Parathyroid adenoma (tissue), 2 donors: Measurements from ENCODE around the gene RNF149.

Source experiments
- H2AFZ ChIP-seq: fragments of 300-600 bp; sonication (generic); one replicate; pipeline ENCODE4 v1.7.0; 2017; ENCODE audit warnings: antibody characterized with exemption, mild to moderate bottlenecking
- H3K27ac ChIP-seq: fragments of 300-600 bp; sonication (generic); one replicate; pipeline ENCODE4 v1.7.0; 2017
- H3K27me3 ChIP-seq: fragments of 300-600 bp; sonication (generic); one replicate; pipeline ENCODE4 v1.7.0; 2017; ENCODE audit warnings: low read length; ENCODE audit not compliant: control insufficient read depth, insufficient read depth
- H3K36me3 ChIP-seq: fragments of 300-600 bp; sonication (generic); one replicate; pipeline ENCODE4 v1.7.0; 2017; ENCODE audit warnings: low read length; ENCODE audit not compliant: control insufficient read depth, insufficient read depth
- H3K4me1 ChIP-seq: fragments of 300-600 bp; sonication (generic); one replicate; pipeline ENCODE4 v1.7.0; 2017; ENCODE audit warnings: control low read depth
- H3K4me2 ChIP-seq: fragments of 300-600 bp; sonication (generic); one replicate; pipeline ENCODE4 v1.7.0; 2017; ENCODE audit warnings: low read length
- H3K4me3 ChIP-seq: fragments of 300-600 bp; sonication (generic); one replicate; pipeline ENCODE4 v1.7.0; 2017; ENCODE audit warnings: low read depth, low read length
- H3K79me2 ChIP-seq: fragments of 300-600 bp; sonication (generic); one replicate; pipeline ENCODE4 v1.7.0; 2017; ENCODE audit warnings: control low read depth
- H3K9ac ChIP-seq: fragments of 300-600 bp; sonication (generic); one replicate; pipeline ENCODE4 v1.7.0; 2017; ENCODE audit warnings: mild to moderate bottlenecking
- H3K9me3 ChIP-seq: fragments of 300-600 bp; sonication (generic); one replicate; pipeline ENCODE4 v1.7.0; 2017; ENCODE audit warnings: low read length; ENCODE audit not compliant: control insufficient read depth
- CTCF ChIP-seq: fragments of 300-600 bp; sonication (generic); IDR thresholded peaks from one replicate; pipeline ENCODE4 v1.7.0; 2017; ENCODE audit warnings: antibody characterized with exemption, mild to moderate bottlenecking
- donor health status: primary hyperparathyroidism.

The RNF149 gene

GRCh38 chr2:101306410-101306809 is 2.1 kb downstream of the RNF149 start:
- no peak overlapping the region for H3K9ac ChIP-seq
- no peak for TF ChIP-seq CTCF
- H3K4me1 ChIP-seq: no peaks in the 10 kb centered on the region
- no peaks in the 10 kb centered on the region for H3K36me3 ChIP-seq
- H3K27me3 ChIP-seq: no peaks in the 10 kb centered on the region
- H3K9me3 ChIP-seq: no peaks in the 10 kb centered on the region
- H3K4me3 ChIP-seq: peak overlapping the region; percentile 97
- H3K79me2 ChIP-seq: peaks cover 28% of the 10 kb centered on the region
- H3K4me2 ChIP-seq: peak overlapping the region; percentile 98
- peak overlapping the region; percentile 72 for H3K27ac ChIP-seq
- H2AFZ ChIP-seq: no peak overlapping the region

- no peaks in the 10 kb centered on the region for H3K4me1 ChIP-seq
- H3K36me3 ChIP-seq: no peaks in the 10 kb centered on the region
- H3K27me3 ChIP-seq: no peaks in the 10 kb centered on the region
- no peaks in the 10 kb centered on the region for H3K9me3 ChIP-seq
- no peak overlapping the region for H3K9ac ChIP-seq
- peak overlapping the region; percentile 98 for H3K4me2 ChIP-seq
- no peak overlapping the region for H3K27ac ChIP-seq
- no peak overlapping the region for H2AFZ ChIP-seq
- H3K79me2 ChIP-seq: peaks cover 29% of the 10 kb centered on the region
- no peak overlapping the region for H3K4me3 ChIP-seq
- TF ChIP-seq CTCF: no peak
These were observed 2.9 kb downstream of the RNF149 start for GRCh38 chr2:101305492-101306078.

GRCh38 chr2:101305035-101305434 is 3.5 kb downstream of the RNF149 start:
- H2AFZ ChIP-seq: no peak overlapping the region
- no peak overlapping the region for H3K4me3 ChIP-seq
- H3K4me1 ChIP-seq: no peaks in the 10 kb centered on the region
- no peak overlapping the region for H3K4me2 ChIP-seq
- H3K9ac ChIP-seq: no peak overlapping the region
- no peaks in the 10 kb centered on the region for H3K9me3 ChIP-seq
- no peaks in the 10 kb centered on the region for H3K36me3 ChIP-seq
- H3K27me3 ChIP-seq: no peaks in the 10 kb centered on the region
- TF ChIP-seq CTCF: no peak
- no peak overlapping the region for H3K27ac ChIP-seq
- H3K79me2 ChIP-seq: peaks cover 30% of the 10 kb centered on the region

- Histone ChIP-seq H3K79me2 (peaks cover 26% of the 10 kb centered on the region), H2AFZ (no peak overlapping the region), H3K27me3 (no peaks in the 10 kb centered on the region), H3K4me3 (no peak overlapping the region), H3K4me1 (no peaks in the 10 kb centered on the region), H3K27ac (no peak overlapping the region), H3K36me3 (no peaks in the 10 kb centered on the region), H3K9ac (no peak overlapping the region), H3K4me2 (no peak overlapping the region), H3K9me3 (no peaks in the 10 kb centered on the region)
- no peak for TF ChIP-seq CTCF
These were observed 4.8 kb downstream of the RNF149 start for GRCh38 chr2:101303688-101304087.

- H3K36me3 ChIP-seq: no peaks in the 10 kb centered on the region
- no peak overlapping the region for H3K27ac ChIP-seq
- H3K9me3 ChIP-seq: no peaks in the 10 kb centered on the region
- H3K4me3 ChIP-seq: no peak overlapping the region
- no peak overlapping the region for H2AFZ ChIP-seq
- H3K4me2 ChIP-seq: no peak overlapping the region
- no peak for TF ChIP-seq CTCF
- no peak overlapping the region for H3K9ac ChIP-seq
- H3K27me3 ChIP-seq: no peaks in the 10 kb centered on the region
- peaks cover 21% of the 10 kb centered on the region for H3K79me2 ChIP-seq
- H3K4me1 ChIP-seq: no peaks in the 10 kb centered on the region
These were observed 6.5 kb downstream of the RNF149 start for GRCh38 chr2:101302016-101302415.
